Measurements from ENCODE around the gene TAOK1. TPM values are rescaled to one million over a fixed set of nuclear protein-coding genes. Genes with fewer than 3 reads are reported as not detected.

Gene TAOK1
- total RNA-seq, 1 experiment from 2014 or later, result 56.3 TPM

DNA sequence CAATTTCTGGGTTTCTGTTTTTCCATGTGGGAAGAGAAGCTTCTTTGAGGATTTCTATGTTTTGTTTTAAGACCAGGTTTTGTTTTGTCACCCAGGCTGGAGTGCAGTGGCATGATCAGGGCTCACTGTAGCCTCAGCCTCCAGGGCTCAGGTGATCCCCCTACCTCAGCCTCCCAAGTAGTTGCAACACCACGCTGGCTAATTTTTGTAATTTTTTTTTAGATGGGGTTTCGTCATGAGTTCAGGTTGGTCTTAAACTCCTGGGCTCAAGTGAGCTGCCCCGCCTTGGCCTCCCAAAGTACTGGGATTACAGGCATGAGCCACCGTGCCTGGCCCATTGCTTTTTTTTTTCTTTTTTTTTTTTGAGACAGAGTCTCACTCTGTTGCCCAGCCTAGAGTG, 25.5 kb upstream of the TAOK1 start:
- Histone ChIP-seq H3K4me3 (replicated peaks in 1 of 2; ENCODE audit: low read depth in 1 of 2, low read length in 2 of 2) (no peak overlapping the region), H3K9me3 (ENCODE audit: control insufficient read depth in 1 of 2, insufficient read depth in 1 of 2, low read depth in 1 of 2, low read length in 2 of 2) (no peaks in the 10 kb centered on the region), H2AFZ (ENCODE audit: low read depth, low read length, poor library complexity, severe bottlenecking) (no peak overlapping the region), H4K20me1 (ENCODE audit: insufficient read depth) (no peaks in the 10 kb centered on the region), H3K9me2 (ENCODE audit: insufficient read depth) (no peaks in the 10 kb centered on the region), H3K79me2 (ENCODE audit: insufficient read depth, low read length) (no peaks in the 10 kb centered on the region), H3K4me2 (ENCODE audit: low read length) (no peak overlapping the region), H3K4me1 (ENCODE audit: control insufficient read depth in 1 of 2, insufficient read depth in 2 of 2, low read length in 2 of 2) (peaks cover 8 to 20% of the 10 kb centered on the region in 2 experiments), H3K27ac (ENCODE audit: low read depth, low read length) (no peak overlapping the region), H3K9ac (ENCODE audit: low read length) (no peak overlapping the region), H3K36me3 (ENCODE audit: control insufficient read depth in 1 of 2, insufficient read depth in 2 of 2, low read length in 2 of 2) (no peaks in the 10 kb centered on the region), H3K27me3 (ENCODE audit: insufficient read depth, low read length) (no peaks in the 10 kb centered on the region)
- POLR2A ChIA-PET, result no interaction called here
- BruUV-seq (replicated peaks), result no TSS peak
- DNase-seq (ENCODE audit: low read depth, low spot score) (no peak), ATAC-seq (no peak)
- intact Hi-C loops (cut with micrococcal nuclease), result no loop called here
- no peak for TF ChIP-seq SIN3A (IDR thresholded peaks at IDR 0.05; ENCODE audit: low read depth)
- no peak for TF ChIP-seq CBX3 (IDR thresholded peaks at IDR 0.05; ENCODE audit: low read depth)
- no peak for TF ChIP-seq FOSL1 (IDR thresholded peaks at IDR 0.05; ENCODE audit: low read depth)
- TF ChIP-seq TCF7L2 (IDR thresholded peaks at IDR 0.05; ENCODE audit: borderline replicate concordance, extremely low read depth, insufficient read depth, insufficient read length), result no peak
- TF ChIP-seq, protein P1, sequence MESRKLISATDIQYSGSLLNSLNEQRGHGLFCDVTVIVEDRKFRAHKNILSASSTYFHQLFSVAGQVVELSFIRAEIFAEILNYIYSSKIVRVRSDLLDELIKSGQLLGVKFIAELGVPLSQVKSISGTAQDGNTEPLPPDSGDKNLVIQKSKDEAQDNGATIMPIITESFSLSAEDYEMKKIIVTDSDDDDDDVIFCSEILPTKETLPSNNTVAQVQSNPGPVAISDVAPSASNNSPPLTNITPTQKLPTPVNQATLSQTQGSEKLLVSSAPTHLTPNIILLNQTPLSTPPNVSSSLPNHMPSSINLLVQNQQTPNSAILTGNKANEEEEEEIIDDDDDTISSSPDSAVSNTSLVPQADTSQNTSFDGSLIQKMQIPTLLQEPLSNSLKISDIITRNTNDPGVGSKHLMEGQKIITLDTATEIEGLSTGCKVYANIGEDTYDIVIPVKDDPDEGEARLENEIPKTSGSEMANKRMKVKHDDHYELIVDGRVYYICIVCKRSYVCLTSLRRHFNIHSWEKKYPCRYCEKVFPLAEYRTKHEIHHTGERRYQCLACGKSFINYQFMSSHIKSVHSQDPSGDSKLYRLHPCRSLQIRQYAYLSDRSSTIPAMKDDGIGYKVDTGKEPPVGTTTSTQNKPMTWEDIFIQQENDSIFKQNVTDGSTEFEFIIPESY (IDR thresholded peaks at IDR 0.05; ENCODE audit: extremely low read depth, insufficient replicate concordance, low read length), result no peak
- no peak for TF ChIP-seq ZFX (IDR thresholded peaks at IDR 0.05)
- no peak for TF ChIP-seq POLR2AphosphoS5 (IDR thresholded peaks at IDR 0.05; ENCODE audit: low read depth, low read length)
- RAD21 ChIA-PET (ENCODE audit: low non-redundant PET in 1 of 2, low total read pairs in 2 of 2, uncharacterized antibody in 2 of 2, unreplicated experiment in 2 of 2), result no interaction called here
- CTCF ChIA-PET, result no interaction called here

- intact Hi-C loops (cut with micrococcal nuclease), result no loop called here
- ChIA-PET POLR2A (no interaction called here), CTCF (interaction anchor here (2.5 to 3.3 kb wide), 2 partner anchors 167 to 224 kb away, joined by 43 to 44 read pairs; partner anchors contain the start of gene ANKRD13B), RAD21 (ENCODE audit: low non-redundant PET in 1 of 2, low total read pairs in 2 of 2, uncharacterized antibody in 2 of 2, unreplicated experiment in 2 of 2) (no interaction called here)
- Histone ChIP-seq H3K27me3 (ENCODE audit: insufficient read depth, low read length) (no peaks in the 10 kb centered on the region), H3K4me1 (ENCODE audit: control insufficient read depth in 1 of 2, insufficient read depth in 2 of 2, low read length in 2 of 2) (peaks cover 8 to 19% of the 10 kb centered on the region in 2 experiments), H3K4me3 (replicated peaks in 1 of 2; ENCODE audit: low read depth in 1 of 2, low read length in 2 of 2) (no peak overlapping the region), H3K36me3 (ENCODE audit: control insufficient read depth in 1 of 2, insufficient read depth in 2 of 2, low read length in 2 of 2) (no peaks in the 10 kb centered on the region), H3K4me2 (ENCODE audit: low read length) (no peak overlapping the region), H3K79me2 (ENCODE audit: insufficient read depth, low read length) (no peaks in the 10 kb centered on the region), H3K27ac (ENCODE audit: low read depth, low read length) (no peak overlapping the region), H4K20me1 (ENCODE audit: insufficient read depth) (no peaks in the 10 kb centered on the region), H3K9ac (ENCODE audit: low read length) (no peak overlapping the region), H2AFZ (ENCODE audit: low read depth, low read length, poor library complexity, severe bottlenecking) (no peak overlapping the region), H3K9me3 (ENCODE audit: control insufficient read depth in 1 of 2, insufficient read depth in 1 of 2, low read depth in 1 of 2, low read length in 2 of 2) (no peaks in the 10 kb centered on the region), H3K9me2 (ENCODE audit: insufficient read depth) (no peaks in the 10 kb centered on the region)
- no peak for TF ChIP-seq CEBPB (IDR thresholded peaks at IDR 0.05; ENCODE audit: low read depth)
- no TSS peak for BruUV-seq (replicated peaks)
- ATAC-seq, result no peak
- DNase-seq (ENCODE audit: low read depth, low spot score), result no peak
Observed at GRCh38 chr17:29368161-29368560, 22.0 kb upstream of the TAOK1 start.

Data from HCT116 (cell line).